Gastroesophageal sphincter (tissue), 4 donors: ENCODE results near the gene POR. TPM values are rescaled to one million over a fixed set of nuclear protein-coding genes. Genes with fewer than 3 reads are reported as not detected.
A peak's percentile ranks its signal among the peaks of the same experiment; 100 is the strongest.

Experiments used
- ATAC-seq: fragments of 150-250 bp; one replicate; pipeline ENCODE4 v1.9.1; 2016; ENCODE audit warnings: mild to moderate bottlenecking, moderate library complexity
- H3K27ac ChIP-seq, 4 donors: fragments of 200-600 bp; sonication (generic) in 3 of 4; 1 replicate in 3 of 4; 2 replicates in 1 of 4; pipeline ENCODE4 v1.5.1; 2016 to 2019
- H3K27me3 ChIP-seq: fragments of 200-600 bp; sonication (generic); one replicate; pipeline ENCODE4 v1.5.1; 2019
- H3K36me3 ChIP-seq, 2 donors: fragments of 200-600 bp; sonication (generic); one replicate each; pipeline ENCODE4 v1.5.1; 2019; ENCODE audit warnings: control low read depth in 1 of 2
- H3K4me1 ChIP-seq, 3 donors: fragments of 200-600 bp; sonication (generic); 1 replicate in 2 of 3; 2 replicates in 1 of 3; pipeline ENCODE4 v1.5.1; 2016 to 2019; ENCODE audit warnings: control low read depth in 2 of 3
- H3K4me3 ChIP-seq, 2 donors: fragments of 200-600 bp; sonication (generic); one replicate each; pipeline ENCODE4 v1.5.1; 2019; ENCODE audit warnings: mild to moderate bottlenecking in 1 of 2, moderate library complexity in 1 of 2
- H3K9me3 ChIP-seq, 3 donors: fragments of 200-600 bp; sonication (generic); one replicate each; pipeline ENCODE4 v1.5.1; 2017 to 2019; ENCODE audit warnings: control low read depth in 2 of 3
- CTCF ChIP-seq, 4 experiments: fragments of 200-600 bp in 2 of 4; fragments of 450-650 bp in 2 of 4; sonication (generic) in 1 of 4; IDR thresholded peaks; one replicate each; pipeline ENCODE4 v1.5.1; 2017 to 2019; ENCODE audit warnings: antibody characterized with exemption in 4 of 4, mild to moderate bottlenecking in 2 of 4, moderate library complexity in 2 of 4
- EP300 ChIP-seq: sonication (generic); formaldehyde crosslinking; IDR thresholded peaks from one replicate; pipeline ENCODE4 v1.6.1; 2017; ENCODE audit warnings: antibody characterized with exemption, mild to moderate bottlenecking
- POLR2A ChIP-seq, 2 donors: fragments of 450-650 bp; IDR thresholded peaks; one replicate each; pipeline ENCODE4 v1.6.1; 2017; ENCODE audit warnings: antibody characterized with exemption in 2 of 2, mild to moderate bottlenecking in 2 of 2, moderate library complexity in 1 of 2
- POLR2AphosphoS5 ChIP-seq: sonication (generic); formaldehyde crosslinking; IDR thresholded peaks from one replicate; pipeline ENCODE4 v1.6.1; 2017; ENCODE audit warnings: antibody characterized with exemption
- WGBS, 2 donors: methylation state at CpG; one replicate each; pipeline ENCODE4 v1.1.5; 2018; ENCODE audit warnings: low coverage in 1 of 2; 5-methylcytosine and 5-hydroxymethylcytosine counted together
- total RNA-seq, 4 donors: library from RNA; depleted of rRNA; stranded (reverse); fragments of >200 nt; gene quantifications; one replicate each; pipeline ENCODE4 v1.1.0, GENCODE V29; 2016

POR gene
- total RNA-seq, 4 donors from 2014 or later: 31.5 to 54.3 (median 47.7) TPM

- 47 to 74% methylated on average over 8 to 14 of the region's 21 CpGs for WGBS, 2 donors
- TF ChIP-seq POLR2A (IDR thresholded peaks at IDR 0.05) (no peak), POLR2AphosphoS5 (no peak), EP300 (no peak), CTCF (IDR thresholded peaks at IDR 0.05) (no peak)
- no peaks in the 10 kb centered on the region for H3K9me3 ChIP-seq
- peak overlapping the region in 1 of 2 donors; percentile 15 for H3K4me3 ChIP-seq
- H3K4me1 ChIP-seq: peaks cover 0 to 65% (median 18%) of the 10 kb centered on the region in 3 donors
- H3K27me3 ChIP-seq: no peaks in the 10 kb centered on the region
- peak overlapping the region in 3 of 4 donors; percentile 61 to 66 (median 61) for H3K27ac ChIP-seq
- H3K36me3 ChIP-seq: peaks cover 0 to 45% of the 10 kb centered on the region in 2 donors
- no peak for ATAC-seq
Measured at GRCh38 chr7:75989500-75990388, 74.8 kb downstream of the POR start.

GRCh38 chr7:75991531-75992082 is 76.7 kb downstream of the POR start:
- 93 to 100% methylated on average over 3 to 6 of the region's 9 CpGs for WGBS, 2 donors
- no peak overlapping the region for H3K4me3 ChIP-seq
- H3K4me1 ChIP-seq: peaks cover 0 to 64% (median 18%) of the 10 kb centered on the region in 3 donors
- peaks cover 0 to 27% of the 10 kb centered on the region in 2 donors for H3K36me3 ChIP-seq
- no peaks in the 10 kb centered on the region for H3K9me3 ChIP-seq
- H3K27me3 ChIP-seq: no peaks in the 10 kb centered on the region
- TF ChIP-seq EP300 (no peak), CTCF (IDR thresholded peaks at IDR 0.05) (no peak), POLR2AphosphoS5 (no peak), POLR2A (IDR thresholded peaks at IDR 0.05) (no peak)
- no peak for ATAC-seq
- peak overlapping the region in 3 of 4 donors; percentile 91 to 100 (median 96) for H3K27ac ChIP-seq

- peaks cover 0 to 62% (median 18%) of the 10 kb centered on the region in 3 donors for H3K4me1 ChIP-seq
- H3K36me3 ChIP-seq: peaks cover 0 to 21% of the 10 kb centered on the region in 2 donors
- no peak overlapping the region for H3K4me3 ChIP-seq
- no peak for ATAC-seq
- H3K9me3 ChIP-seq: no peaks in the 10 kb centered on the region
- peak overlapping the region in 3 of 4 donors; percentile 91 to 100 (median 96) for H3K27ac ChIP-seq
- no peaks in the 10 kb centered on the region for H3K27me3 ChIP-seq
- WGBS, 2 donors: 60% methylated on average over 2 of the region's 20 CpGs; no CpG with 5 or more reads in 1 of the 2 donors
- no peak for TF ChIP-seq POLR2A (IDR thresholded peaks at IDR 0.05)
- TF ChIP-seq POLR2AphosphoS5: no peak
- no peak for TF ChIP-seq EP300
- no peak for TF ChIP-seq CTCF (IDR thresholded peaks at IDR 0.05)
Measured at GRCh38 chr7:75992083-75992755, 77.3 kb downstream of the POR start.

GRCh38 chr7:75993689-75994387 is 78.9 kb downstream of the POR start:
- peak; percentile 64 for ATAC-seq
- no peaks in the 10 kb centered on the region for H3K9me3 ChIP-seq
- peak overlapping the region; percentile 57 to 82 for H3K4me3 ChIP-seq
- WGBS, 2 donors: no CpG with 5 or more reads among the region's 40 CpGs
- peaks cover 0 to 58% (median 18%) of the 10 kb centered on the region in 3 donors for H3K4me1 ChIP-seq
- TF ChIP-seq POLR2AphosphoS5 (peak; percentile 4), CTCF (IDR thresholded peaks at IDR 0.05) (no peak)
- peaks cover 0 to 11% of the 10 kb centered on the region in 2 donors for H3K36me3 ChIP-seq
- H3K27me3 ChIP-seq: no peaks in the 10 kb centered on the region
- peak overlapping the region; percentile 73 to 100 (median 94) for H3K27ac ChIP-seq
